Activated CD8-positive, alpha-beta T cell treated with anti-CD3 and anti-CD28 coated beads for 36 hours (primary cell): ENCODE data around the gene SSU72. TPM values are rescaled to one million over a fixed set of nuclear protein-coding genes. Genes with fewer than 3 reads are reported as not detected.

Source experiments
- ATAC-seq: fragments of 200-7000 bp; cut with Tn5 transposase; one replicate; pipeline ENCODE4 v1.10.0; 2021; ENCODE audit warnings: mild to moderate bottlenecking, moderate library complexity
- CTCF ChIA-PET: fragments of 350-600 bp; sonication (Branson Sonifier 250); formaldehyde crosslinking; loops from one replicate; lab custom pipeline; 2021; ENCODE audit warnings: antibody characterized with exemption; lab: Charles Lee
- POLR2A ChIA-PET: fragments of 350-600 bp; sonication (Branson Sonifier 250); formaldehyde crosslinking; loops from one replicate; lab custom pipeline; 2021; ENCODE audit warnings: antibody characterized with exemption; lab: Charles Lee
- DNase-seq: peaks from one replicate; pipeline ENCODE4 v3.0.0-alpha.2; 2020
- H3K27ac Mint-ChIP-seq: one replicate; pipeline ENCODE4 v1.8.0; 2021; ENCODE audit warnings: mild to moderate bottlenecking, mixed read lengths
- H3K27me3 Mint-ChIP-seq: one replicate; pipeline ENCODE4 v1.8.0; 2021; ENCODE audit warnings: mixed read lengths
- H3K36me3 Mint-ChIP-seq: one replicate; pipeline ENCODE4 v1.8.0; 2021; ENCODE audit warnings: low read depth, mixed read lengths
- H3K4me1 Mint-ChIP-seq: one replicate; pipeline ENCODE4 v1.8.0; 2021; ENCODE audit warnings: low read depth, mixed read lengths
- H3K4me3 Mint-ChIP-seq: one replicate; pipeline ENCODE4 v1.8.0; 2021; ENCODE audit warnings: mild to moderate bottlenecking, moderate library complexity, mixed read lengths
- H3K9me3 Mint-ChIP-seq: one replicate; pipeline ENCODE4 v1.8.0; 2021; ENCODE audit warnings: mixed read lengths
- intact Hi-C: fragments of 100-400 bp; cut with micrococcal nuclease; formaldehyde crosslinking; loops from one replicate; pipeline ENCODE4 v1.10.0; 2022
- total RNA-seq, 2 experiments: library from RNA; stranded (reverse); gene quantifications; one replicate each; pipeline ENCODE4 v1.2.3, GENCODE V29; 2021
- TF ChIP-seq, protein P1 (sequence below): fragments of 200-600 bp; IDR thresholded peaks from one replicate; pipeline ENCODE4 v1.8.0; 2022; ENCODE audit warnings: antibody characterized with exemption, mild to moderate bottlenecking

Gene SSU72
- total RNA-seq, 2 experiments from 2014 or later = 111 to 113 TPM

DNA sequence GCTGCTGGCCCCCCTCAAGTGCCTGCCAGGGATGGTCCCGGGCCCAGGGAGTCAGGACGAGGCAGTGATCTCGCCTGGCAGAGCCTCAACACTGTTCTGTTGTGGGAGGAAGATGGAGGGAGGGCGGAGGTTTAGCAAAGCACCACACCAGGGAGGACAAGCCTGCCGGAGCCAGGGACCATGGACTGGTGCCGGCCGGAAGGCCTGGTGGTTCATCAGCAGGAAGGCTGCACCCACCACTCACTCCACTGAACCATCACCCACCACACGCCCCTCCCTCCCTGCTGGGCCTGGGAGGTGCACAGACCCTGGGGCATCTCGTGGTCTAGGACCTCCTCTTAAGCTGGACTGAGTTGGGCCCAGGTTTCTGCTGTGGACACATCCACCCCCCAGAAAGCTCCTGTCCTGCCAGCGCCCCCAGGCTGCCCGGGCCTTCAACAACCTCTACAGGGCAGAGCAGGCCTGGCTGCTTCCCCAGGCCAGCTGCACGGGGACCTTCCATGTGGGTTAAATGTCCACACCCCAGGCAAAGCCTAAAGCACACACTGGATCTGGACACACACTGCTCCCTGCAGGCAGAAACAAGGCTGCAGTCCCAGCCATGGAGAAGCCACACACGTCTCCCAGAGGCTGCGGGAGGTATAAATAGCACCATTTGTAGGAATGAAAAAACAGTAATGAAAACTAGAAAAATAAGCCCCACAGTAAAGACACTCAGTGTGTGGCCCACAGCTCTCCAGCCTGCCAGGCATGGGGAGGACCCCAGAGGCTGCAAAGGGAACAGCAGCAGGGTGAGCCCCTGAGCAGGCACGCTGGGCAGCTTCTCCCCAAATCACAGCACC is 23.9 kb downstream of the SSU72 start:
- ChIA-PET POLR2A (interaction anchor here (0.5 to 1.3 kb wide), 2 partner anchors 11 to 149 kb away, joined by 3 to 4 read pairs; no protein-coding TSS in a partner anchor), CTCF (no interaction called here)
- Mint-ChIP-seq H3K9me3 (no peaks in the 10 kb centered on the region), H3K36me3 (no peaks in the 10 kb centered on the region), H3K4me3 (no peak overlapping the region), H3K27ac (no peak overlapping the region), H3K27me3 (no peaks in the 10 kb centered on the region), H3K4me1 (peaks cover 3% of the 10 kb centered on the region)
- no peak for DNase-seq
- TF ChIP-seq, protein P1, sequence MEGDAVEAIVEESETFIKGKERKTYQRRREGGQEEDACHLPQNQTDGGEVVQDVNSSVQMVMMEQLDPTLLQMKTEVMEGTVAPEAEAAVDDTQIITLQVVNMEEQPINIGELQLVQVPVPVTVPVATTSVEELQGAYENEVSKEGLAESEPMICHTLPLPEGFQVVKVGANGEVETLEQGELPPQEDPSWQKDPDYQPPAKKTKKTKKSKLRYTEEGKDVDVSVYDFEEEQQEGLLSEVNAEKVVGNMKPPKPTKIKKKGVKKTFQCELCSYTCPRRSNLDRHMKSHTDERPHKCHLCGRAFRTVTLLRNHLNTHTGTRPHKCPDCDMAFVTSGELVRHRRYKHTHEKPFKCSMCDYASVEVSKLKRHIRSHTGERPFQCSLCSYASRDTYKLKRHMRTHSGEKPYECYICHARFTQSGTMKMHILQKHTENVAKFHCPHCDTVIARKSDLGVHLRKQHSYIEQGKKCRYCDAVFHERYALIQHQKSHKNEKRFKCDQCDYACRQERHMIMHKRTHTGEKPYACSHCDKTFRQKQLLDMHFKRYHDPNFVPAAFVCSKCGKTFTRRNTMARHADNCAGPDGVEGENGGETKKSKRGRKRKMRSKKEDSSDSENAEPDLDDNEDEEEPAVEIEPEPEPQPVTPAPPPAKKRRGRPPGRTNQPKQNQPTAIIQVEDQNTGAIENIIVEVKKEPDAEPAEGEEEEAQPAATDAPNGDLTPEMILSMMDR = peak; percentile 23
- ATAC-seq = peak; percentile 56
- intact Hi-C loops = no loop called here

DNA sequence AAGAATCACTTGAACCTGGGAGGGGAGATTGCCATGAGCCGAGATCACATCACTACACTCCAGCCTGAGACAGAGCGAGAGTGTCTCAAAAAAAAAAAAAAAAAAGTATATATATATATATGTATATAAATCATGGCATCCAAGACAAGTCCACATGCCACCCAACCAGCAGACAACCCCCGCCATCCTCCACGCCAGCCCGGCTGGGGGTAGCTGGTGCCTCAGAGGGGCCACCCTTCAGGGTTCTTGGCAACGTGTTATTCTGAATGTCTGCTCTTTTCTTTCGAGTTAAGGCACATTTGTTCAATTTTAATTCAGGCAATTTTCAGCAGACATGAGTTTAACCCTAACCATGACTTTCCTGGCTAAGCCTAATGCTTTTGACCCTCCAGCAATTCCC is 24.6 kb downstream of the SSU72 start:
- ChIA-PET POLR2A (no interaction called here), CTCF (no interaction called here)
- no peaks in the 10 kb centered on the region for H3K27me3 Mint-ChIP-seq
- ATAC-seq = no peak
- H3K4me3 Mint-ChIP-seq = no peak overlapping the region
- intact Hi-C loops = no loop called here
- TF ChIP-seq, protein P1 = no peak
- H3K27ac Mint-ChIP-seq = no peak overlapping the region
- peaks cover 3% of the 10 kb centered on the region for H3K4me1 Mint-ChIP-seq
- H3K9me3 Mint-ChIP-seq = no peaks in the 10 kb centered on the region
- no peak for DNase-seq
- no peaks in the 10 kb centered on the region for H3K36me3 Mint-ChIP-seq

DNA sequence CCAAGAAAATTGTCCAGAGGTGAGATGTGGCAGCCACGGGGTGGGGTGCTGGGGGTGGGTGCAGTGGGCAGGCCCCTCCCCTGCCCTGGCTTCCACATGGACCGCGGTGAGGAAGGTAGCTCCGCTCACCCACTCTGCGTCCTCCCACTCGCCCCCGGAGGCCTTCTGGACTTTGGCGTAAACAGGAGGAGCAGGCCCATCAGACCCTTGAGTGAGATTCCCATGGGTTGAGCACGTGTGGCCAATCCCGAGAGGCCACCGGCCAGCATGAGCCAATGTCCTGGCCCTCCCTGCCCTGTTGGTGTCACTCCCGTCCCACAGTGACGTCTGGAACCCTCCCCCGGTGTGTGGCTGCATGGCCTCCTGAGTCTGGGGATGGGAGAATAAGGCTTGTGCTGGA is 26.1 kb downstream of the SSU72 start:
- DNase-seq (no peak), ATAC-seq (no peak)
- H3K4me1 Mint-ChIP-seq = no peaks in the 10 kb centered on the region
- no peak overlapping the region for H3K4me3 Mint-ChIP-seq
- CTCF ChIA-PET = no interaction called here
- no peaks in the 10 kb centered on the region for H3K9me3 Mint-ChIP-seq
- no peaks in the 10 kb centered on the region for H3K27me3 Mint-ChIP-seq
- no peak overlapping the region for H3K27ac Mint-ChIP-seq
- intact Hi-C loops = no loop called here
- POLR2A ChIA-PET = interaction anchor here (1.0 to 1.7 kb wide), 2 partner anchors 16 to 22 kb away, joined by 3 to 5 read pairs; no protein-coding TSS in a partner anchor
- no peaks in the 10 kb centered on the region for H3K36me3 Mint-ChIP-seq
- TF ChIP-seq, protein P1 = no peak

DNA sequence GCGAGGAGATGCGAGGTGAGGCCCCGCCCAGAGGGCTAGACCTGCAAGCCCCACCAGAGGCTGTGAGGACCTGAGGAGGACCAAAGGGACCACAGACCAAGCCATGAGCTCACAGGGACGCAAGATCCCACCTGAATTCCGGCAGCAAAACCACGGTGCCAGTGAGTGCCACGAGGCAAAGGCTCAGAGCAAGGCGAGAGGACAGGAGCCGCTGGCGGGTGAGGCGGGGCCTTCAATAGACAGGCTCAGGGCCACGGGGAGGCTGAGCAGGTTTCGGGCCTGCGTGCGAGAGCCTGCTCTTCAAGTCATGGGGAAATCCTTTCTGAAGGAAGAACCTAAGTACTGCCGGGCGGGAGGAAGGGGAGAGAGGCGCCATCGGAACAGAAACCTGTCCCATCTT is 27.2 kb downstream of the SSU72 start:
- peaks cover 5% of the 10 kb centered on the region for H3K36me3 Mint-ChIP-seq
- no peak overlapping the region for H3K4me3 Mint-ChIP-seq
- intact Hi-C loops = no loop called here
- ChIA-PET CTCF (no interaction called here), POLR2A (interaction anchor here (1.8 kb wide), 1 partner anchor 16 kb away, joined by 9 read pairs; no protein-coding TSS in a partner anchor)
- TF ChIP-seq, protein P1 = no peak
- no peak for ATAC-seq
- no peak overlapping the region for H3K27ac Mint-ChIP-seq
- H3K27me3 Mint-ChIP-seq = no peaks in the 10 kb centered on the region
- H3K9me3 Mint-ChIP-seq = no peaks in the 10 kb centered on the region
- no peaks in the 10 kb centered on the region for H3K4me1 Mint-ChIP-seq
- no peak for DNase-seq

DNA sequence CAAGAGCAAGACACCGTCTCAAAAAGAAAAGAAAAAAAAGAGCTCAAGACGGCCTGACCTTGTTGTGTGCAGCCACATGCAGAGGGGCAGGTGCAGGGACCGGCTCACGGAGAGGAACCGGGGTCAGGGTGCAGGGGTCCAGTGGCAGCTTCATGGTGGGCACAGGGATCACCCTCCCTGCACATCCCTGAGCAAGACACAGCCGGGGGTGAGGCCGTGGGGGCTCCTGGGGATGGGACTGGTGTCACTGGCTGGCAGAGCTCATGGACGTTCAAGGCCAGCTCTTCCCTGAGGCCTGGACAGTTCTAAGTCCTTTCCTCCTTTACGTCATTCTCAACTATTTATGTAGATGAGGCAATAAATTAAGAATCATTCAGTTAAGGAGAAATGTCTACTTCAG is 27.7 kb downstream of the SSU72 start:
- POLR2A ChIA-PET = interaction anchor here (1.8 kb wide), 1 partner anchor 16 kb away, joined by 9 read pairs; no protein-coding TSS in a partner anchor
- CTCF ChIA-PET = no interaction called here
- ATAC-seq (no peak), DNase-seq (no peak)
- no peaks in the 10 kb centered on the region for H3K4me1 Mint-ChIP-seq
- no peak overlapping the region for H3K27ac Mint-ChIP-seq
- no peaks in the 10 kb centered on the region for H3K27me3 Mint-ChIP-seq
- H3K4me3 Mint-ChIP-seq = no peak overlapping the region
- no peaks in the 10 kb centered on the region for H3K9me3 Mint-ChIP-seq
- intact Hi-C loops = no loop called here
- peaks cover 5% of the 10 kb centered on the region for H3K36me3 Mint-ChIP-seq
- TF ChIP-seq, protein P1 = no peak
